Adipose tissue (tissue), 3 donors: ENCODE results near the gene LCE3A. TPM values are rescaled to one million over a fixed set of nuclear protein-coding genes. Genes with fewer than 3 reads are reported as not detected.
"Not testable (repeated sequence)": the region's sequence is repeated elsewhere in the genome, so short reads cannot be mapped to it uniquely, and the experiment has no call there.

Experiments used
- H3K27ac ChIP-seq: one replicate; pipeline ENCODE4 v1.5.1; 2013; ENCODE audit warnings: low read depth, low read length
- WGBS, 3 donors: extraction: QIAGEN DNeasy Blood & Tissue Kit; methylation state at CpG; one replicate each; pipeline ENCODE4 v1.1.7; 2013; 5-methylcytosine and 5-hydroxymethylcytosine counted together
- polyA plus RNA-seq, 3 donors: library from polyadenylated mRNA; stranded (reverse); fragments of 200-250 nt; gene quantifications; one replicate each; pipeline ENCODE4 v1.2.3, GENCODE V29; 2013
- donor health status: healthy with polysubstance abuse.
- donor health status: Bipolar disorder and iron deficiency.
- donor health status: healthy.

LCE3A gene, protein sequence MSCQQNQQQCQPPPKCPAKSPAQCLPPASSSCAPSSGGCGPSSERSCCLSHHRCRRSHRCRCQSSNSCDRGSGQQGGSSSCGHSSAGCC
- polyA plus RNA-seq = not detected

DNA sequence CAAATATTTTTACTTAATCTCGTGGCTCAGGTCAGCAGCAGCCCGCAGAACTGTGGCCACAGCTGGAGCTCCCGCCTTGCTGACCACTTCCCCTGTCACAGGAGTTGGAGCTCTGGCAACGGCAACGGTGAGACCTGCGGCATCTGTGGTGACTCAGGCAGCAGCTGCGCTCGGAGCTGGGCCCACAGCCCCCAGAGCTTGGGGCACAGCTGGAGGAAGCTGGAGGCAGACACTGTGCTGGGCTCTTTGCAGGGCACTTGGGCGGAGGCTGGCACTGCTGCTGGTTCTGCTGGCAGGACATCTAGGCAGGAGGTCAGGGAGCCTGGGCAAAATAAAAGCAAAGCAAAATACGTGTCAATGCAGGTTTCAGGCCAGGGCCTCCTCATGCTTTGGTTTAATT is at the start of gene LCE3A:
TSS of gene LCE3A (minus strand) at position 301 of the 400 bp plus-strand sequence. CDS start at position 301, 0 bp downstream.
- WGBS, 3 donors = 37 to 55% (median 39%) methylated on average over 10 of the region's 10 CpGs
- no peak within 1 kb of the TSS for H3K27ac ChIP-seq

DNA sequence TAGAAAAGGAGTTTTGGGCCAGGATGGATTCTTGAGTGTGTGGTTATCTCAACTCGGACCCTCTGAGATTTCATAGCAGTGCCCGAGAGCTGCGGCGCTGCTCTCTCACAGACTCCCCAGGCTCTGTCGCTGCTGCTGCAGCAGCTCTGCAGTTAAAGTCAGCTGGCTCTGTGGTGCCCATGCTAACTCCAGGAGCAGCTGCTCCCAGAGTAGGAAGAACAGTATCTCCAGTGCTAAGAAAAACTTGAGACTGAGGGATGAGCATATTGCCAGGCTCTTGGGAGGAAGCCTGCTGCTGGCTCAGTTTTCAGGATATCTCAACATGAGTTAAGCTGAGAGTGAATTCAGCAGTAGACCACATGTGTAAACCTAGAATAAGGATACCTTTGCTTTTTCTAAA is 44.7 kb upstream of the LCE3A start:
- H3K27ac ChIP-seq = no peak overlapping the region
- WGBS, 3 donors = 79 to 89% (median 86%) methylated on average over 5 of the region's 5 CpGs

DNA sequence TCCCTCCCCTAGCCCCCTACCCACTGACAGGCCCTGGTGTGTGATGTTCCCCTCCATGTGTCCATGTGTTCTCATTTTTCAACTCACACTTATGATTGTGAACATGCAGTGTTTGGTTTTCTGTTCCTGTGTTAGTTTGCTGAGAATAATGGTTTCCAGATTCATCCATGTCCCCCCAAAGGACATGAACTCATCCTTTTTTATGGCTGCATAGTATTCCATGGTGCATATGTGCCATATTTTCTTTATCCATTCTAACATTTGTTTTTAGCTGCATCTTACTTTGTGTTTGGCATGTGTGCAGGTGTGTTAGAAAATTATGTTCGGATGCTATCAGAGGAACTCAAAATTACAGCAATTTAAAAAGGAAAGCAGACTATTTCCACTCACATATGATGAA is 43.3 kb upstream of the LCE3A start:
- WGBS, 3 donors = 88 to 97% (median 94%) methylated on average over 1 of the region's 1 CpG
- H3K27ac ChIP-seq = not testable (repeated sequence)

DNA sequence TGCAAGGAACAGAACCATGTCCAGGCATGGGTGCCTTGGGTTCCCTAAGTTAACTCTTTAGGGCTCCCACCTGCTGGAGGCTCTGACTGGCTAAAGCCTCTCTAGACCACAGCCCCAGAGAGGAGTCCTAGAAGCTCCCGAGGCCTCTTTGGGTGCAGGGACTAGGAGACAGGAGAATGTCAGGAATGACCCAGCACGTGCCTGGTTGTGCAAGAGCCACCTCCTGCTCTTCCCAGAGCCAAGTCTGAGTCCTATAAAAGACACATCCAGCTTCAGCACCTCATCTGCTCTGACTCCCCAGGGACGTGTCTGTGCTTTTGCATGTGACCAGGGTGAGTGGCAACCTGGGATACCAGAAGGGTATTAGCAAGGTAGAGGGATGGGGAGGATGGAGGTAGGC is 40.2 kb upstream of the LCE3A start, which contains the start of gene LCE2D:
TSS of gene LCE2D (plus strand) at position 283 of the 400 bp plus-strand sequence. CDS start 726 bp downstream, outside the sequence.
- WGBS, 3 donors = 50 to 82% (median 65%) methylated on average over 3 of the region's 3 CpGs

DNA sequence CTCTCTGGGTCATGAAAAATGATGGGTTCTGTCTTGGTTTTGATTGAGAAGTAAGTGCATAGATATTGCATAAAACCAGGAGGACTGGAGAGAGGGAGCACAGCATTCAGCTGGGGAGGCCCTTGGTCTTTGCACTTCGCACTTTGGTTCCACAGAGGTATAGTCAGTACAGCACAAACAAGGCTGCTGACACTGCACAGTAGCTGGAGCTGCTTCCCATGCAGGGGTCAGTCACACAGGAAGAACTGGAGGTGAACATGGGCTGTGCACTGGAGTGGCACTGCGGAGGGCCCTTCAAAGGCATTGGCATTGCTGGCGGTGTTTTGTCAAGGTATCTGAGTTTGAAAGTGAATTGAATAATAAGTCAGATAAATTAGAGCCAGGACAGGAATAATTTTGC is 35.7 kb upstream of the LCE3A start:
- 88 to 91% (median 90%) methylated on average over 3 of the region's 3 CpGs for WGBS, 3 donors
- H3K27ac ChIP-seq = no peak overlapping the region

More for the DNA sequence above, 40.2 kb upstream of the LCE3A start, which contains the start of gene LCE2D:
- H3K27ac ChIP-seq = no peak within 1 kb of the TSS

DNA sequence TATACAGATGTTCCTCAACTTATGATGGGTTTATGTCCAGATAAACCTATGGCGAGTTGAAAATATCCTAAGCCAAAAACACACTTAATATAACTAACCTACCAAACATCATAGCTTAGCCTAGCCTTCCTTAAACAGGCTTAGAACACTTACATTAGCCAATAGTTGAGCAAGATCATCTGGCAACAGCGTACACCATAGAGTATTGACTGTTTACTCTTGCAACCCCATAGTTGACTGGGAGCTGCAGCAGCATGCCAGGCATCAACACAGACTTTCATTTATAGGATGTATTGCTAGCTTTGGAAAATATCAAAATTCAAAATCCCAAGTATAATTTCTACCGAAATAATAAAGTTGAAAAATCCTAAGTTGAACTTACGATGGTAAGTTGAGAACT is 34.8 kb upstream of the LCE3A start:
- WGBS, 3 donors = 79 to 84% (median 81%) methylated on average over 4 of the region's 4 CpGs
- no peak overlapping the region for H3K27ac ChIP-seq

DNA sequence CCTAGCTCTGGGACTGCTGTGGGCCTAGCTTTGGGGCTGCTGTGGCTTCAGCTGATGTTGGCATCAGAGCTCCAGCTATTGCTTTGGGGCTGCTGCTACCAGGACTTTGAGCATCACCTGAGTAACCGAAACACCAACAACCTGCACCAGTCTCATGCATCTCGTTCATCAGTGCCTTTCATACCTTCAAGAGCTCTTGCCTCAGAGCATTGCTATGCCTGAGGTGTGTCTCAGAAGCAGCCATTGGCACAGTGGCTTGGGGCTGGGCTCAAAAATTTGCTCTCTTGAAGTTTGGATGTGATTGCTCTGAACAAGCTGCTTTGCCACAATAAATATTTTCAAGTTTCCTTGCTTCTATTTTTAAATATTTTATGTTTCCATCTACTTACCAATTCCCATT is 33.6 kb upstream of the LCE3A start:
- no peak overlapping the region for H3K27ac ChIP-seq

DNA sequence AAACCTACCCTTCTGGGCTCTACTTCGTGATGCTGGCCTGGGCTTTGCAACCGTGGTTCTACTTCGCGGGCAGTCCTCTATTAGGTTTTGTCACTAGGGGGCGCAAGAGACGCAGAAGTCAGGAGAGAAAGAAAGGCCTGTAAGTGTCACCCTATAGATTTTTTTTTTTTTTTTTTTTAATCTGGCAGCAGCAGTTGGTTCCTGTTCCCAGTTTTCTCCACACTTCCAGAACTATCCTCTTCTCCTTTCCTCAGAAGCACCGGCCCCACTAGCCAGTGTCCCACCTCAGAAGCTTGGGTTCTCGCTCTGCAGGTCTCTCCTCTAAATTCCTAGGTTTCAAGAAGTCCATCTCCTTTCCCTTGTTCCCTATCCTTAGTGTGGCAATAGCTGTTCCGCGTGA is 31.2 kb upstream of the LCE3A start:
- H3K27ac ChIP-seq = no peak overlapping the region
- WGBS, 3 donors = 28 to 32% (median 32%) methylated on average over 10 of the region's 10 CpGs

More for the DNA sequence above, 33.6 kb upstream of the LCE3A start:
- 57 to 79% (median 75%) methylated on average over 2 of the region's 2 CpGs for WGBS, 3 donors

DNA sequence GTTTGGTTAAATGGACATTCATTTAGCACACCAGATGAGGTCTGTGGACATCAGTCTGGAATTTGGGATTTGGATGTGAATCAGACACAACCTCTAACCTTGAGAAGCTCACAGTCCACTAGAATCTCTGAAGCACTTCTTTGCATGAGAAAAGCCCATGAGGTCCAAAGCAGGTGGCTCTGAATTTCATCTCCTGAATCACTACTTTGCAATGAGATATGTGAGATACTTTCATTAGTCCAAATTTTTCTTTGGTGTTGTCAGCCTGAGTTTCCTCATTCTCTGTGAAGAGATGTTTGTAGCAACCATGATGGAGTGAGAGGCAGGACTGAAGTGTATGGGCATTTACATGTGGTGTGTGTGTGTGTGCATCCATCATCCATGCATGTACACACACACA is 23.8 kb upstream of the LCE3A start:
- no peak overlapping the region for H3K27ac ChIP-seq

DNA sequence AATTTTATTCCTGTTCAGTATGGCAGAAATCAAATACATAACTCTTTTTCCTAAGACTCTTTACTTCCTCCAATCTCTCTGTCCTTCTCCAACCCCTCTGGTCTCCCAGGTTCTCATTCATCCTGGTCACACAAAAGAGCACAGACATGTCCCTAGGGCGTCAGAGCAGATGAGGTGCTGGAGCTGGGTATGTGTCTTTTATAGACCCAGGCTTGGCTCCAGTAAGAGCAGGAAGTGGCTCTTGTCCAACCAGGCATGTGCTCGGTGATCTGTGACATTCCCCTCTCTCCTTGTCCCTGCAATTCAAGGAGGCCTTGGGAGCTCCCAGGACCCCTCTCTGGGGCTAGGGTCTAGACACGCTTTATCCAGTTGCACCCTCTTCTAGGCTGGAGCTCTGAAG is 22.2 kb upstream of the LCE3A start:
- no peak overlapping the region for H3K27ac ChIP-seq
- WGBS, 3 donors = 32 to 54% (median 49%) methylated on average over 3 of the region's 3 CpGs

DNA sequence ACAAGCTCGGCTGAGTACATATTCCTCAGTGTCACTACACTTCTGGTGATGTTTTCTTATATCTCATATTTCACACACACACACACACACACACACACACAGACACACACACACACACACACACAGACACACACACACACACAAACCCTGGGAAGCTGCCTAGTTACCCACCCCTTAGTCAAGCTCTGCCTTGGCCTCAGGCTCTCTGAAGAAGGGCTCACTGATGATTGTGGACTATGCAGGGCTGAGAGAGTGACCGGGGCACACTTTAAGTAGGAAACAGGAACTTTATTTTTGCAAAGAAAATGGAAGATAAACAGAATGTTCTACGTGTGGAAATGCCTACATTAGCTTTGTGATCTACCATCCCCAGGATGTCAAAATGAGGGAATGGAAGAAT is 21.0 kb upstream of the LCE3A start:
- no peak overlapping the region for H3K27ac ChIP-seq
- WGBS, 3 donors = 53 to 57% (median 56%) methylated on average over 3 of the region's 3 CpGs

DNA sequence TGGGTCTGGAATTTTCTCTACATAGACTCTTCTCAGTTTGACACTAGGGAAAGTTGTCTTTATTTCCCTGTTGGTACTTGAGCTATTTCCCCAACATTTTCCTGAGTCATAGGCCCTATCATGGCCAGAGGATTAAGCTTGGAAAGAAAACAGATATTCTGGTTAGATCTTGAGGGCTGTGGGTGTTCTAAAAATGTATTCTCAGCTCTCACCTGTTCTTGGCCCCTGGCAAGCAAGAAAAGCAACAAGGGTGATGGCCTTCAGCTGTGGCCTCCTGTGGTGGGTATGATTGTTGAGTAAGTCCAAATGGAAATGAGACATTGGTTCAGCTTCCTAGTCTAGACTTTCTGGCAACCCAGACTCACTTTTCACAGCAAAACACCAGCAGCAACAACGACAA is 17.4 kb upstream of the LCE3A start:
- H3K27ac ChIP-seq = no peak overlapping the region
- WGBS, 3 donors = 55 to 83% (median 76%) methylated on average over 1 of the region's 1 CpG

DNA sequence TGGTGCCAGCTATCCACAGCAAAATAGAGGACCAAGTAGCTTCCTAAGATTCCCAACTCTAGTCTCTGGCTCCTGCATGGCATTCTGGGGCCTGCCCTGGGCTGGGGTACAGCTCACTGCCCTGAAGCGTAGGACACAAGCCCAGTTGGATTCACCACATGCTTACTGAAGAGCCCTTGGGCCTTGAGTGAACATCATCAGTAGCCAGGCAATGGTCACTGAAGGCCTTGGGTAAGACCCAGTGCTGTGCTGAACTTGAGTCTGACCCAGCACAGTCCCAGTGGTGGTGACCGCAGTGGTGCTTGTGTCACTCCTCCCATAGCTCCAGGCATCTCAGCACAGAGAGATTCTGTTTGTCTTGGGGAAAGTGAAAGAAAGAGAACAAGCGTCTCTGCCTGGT is 7.7 kb upstream of the LCE3A start:
- H3K27ac ChIP-seq = no peak overlapping the region
- WGBS, 3 donors = 87 to 92% (median 90%) methylated on average over 3 of the region's 3 CpGs

DNA sequence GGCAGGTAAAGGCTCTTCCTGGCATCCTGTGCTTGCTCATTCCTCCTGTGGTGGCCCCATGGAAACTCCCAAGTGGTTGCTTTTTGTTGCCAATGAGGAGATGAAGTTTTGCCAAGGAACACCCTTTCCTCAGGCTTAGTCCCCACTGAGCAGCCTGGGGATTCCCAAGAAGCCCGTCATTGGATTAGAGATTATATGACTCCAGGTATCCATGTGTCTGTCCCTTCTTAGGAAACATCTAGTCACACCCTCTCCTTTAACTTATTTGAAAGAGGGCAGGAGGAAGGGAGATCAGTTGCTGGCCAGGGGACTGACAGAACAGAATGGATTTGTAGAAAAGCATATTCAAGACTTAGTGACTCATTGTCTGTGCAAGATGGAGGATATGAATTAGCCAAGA is 3.8 kb upstream of the LCE3A start:
- 65 to 81% (median 77%) methylated on average over 1 of the region's 1 CpG for WGBS, 3 donors

DNA sequence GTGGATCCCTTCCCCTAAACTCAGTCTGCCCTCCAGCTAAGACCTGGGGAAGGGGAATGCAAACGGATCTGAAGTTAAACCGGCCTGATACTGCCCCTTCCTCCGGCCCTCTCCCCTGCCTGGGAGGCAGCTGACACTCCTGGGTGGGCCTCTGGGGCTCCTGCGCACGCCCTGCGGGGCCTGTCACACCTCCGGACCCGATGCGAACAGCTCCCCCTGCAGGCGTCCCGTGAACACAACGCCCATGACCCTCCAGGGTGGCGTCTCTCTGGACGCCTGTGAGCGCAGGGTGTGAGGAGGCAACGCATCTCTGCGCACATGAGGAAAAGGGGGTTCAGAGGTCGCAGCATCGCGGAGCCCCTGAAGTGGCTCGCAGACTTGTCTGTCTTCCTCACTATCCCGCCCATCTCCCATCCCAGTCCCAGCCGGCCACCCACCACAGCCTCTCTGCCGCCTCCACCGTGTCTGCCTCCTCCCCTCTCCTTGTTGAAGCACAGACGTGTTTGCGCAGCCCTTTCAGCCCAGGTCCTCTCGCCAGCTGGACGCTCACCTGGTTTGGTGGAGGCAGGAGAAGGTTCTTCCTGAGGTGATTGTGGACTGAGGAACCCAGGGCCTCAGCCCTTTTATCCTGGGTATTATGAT is 421 bp upstream of the LCE3A start:
- no peak overlapping the region for H3K27ac ChIP-seq
- WGBS, 3 donors = 11 to 22% (median 21%) methylated on average over 25 to 29 of the region's 29 CpGs

More for the DNA sequence above, 3.8 kb upstream of the LCE3A start:
- no peak overlapping the region for H3K27ac ChIP-seq

DNA sequence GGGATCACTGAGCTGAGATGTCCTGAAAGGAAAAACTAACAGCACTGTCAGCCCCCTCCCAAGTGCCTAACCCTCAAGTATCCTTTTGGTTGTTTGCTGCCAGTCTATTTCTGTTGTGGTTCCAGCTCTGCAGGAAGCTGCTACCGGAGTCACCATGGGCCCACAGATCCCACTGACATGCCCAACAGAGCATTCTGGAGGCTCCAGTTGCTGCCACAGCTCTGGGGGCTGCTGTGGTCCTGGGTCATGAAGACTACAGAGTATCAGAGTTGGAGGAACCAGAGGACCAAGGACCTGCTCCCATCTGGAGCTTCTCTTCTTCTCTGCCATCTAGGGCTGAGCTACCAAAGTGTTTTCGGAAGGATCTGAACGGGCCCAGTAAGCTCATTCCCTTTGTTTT is 910 bp downstream of the LCE3A start:
- H3K27ac ChIP-seq = no peak overlapping the region
- 44 to 74% (median 64%) methylated on average over 3 of the region's 3 CpGs for WGBS, 3 donors

DNA sequence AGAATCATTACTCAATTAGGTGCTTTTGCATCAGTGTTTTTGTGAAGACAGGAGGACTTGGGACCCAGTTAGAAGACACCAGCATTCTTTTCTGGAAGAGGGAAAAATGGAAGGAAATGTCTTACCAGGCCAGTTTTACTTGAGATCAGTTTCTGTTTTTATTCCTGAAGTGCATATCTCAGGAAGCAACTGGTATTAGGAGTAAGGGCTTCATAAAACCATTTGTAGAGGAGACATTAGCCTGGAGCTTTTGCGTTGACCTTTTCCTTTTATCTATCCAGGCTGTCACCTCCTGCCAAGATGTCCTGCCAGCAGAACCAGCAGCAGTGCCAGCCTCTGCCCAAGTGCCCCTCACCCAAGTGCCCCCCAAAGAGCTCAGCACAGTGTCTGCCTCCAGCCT is 9.4 kb downstream of the LCE3A start, which contains the start of gene LCE3B:
TSS of gene LCE3B (plus strand) at position 301 of the 400 bp plus-strand sequence. CDS start at position 301, 0 bp downstream.
- 55 to 91% methylated on average over 1 of the region's 1 CpG; no CpG with 5 or more reads in 1 of the 3 donors for WGBS, 3 donors
- no peak within 1 kb of the TSS for H3K27ac ChIP-seq

DNA sequence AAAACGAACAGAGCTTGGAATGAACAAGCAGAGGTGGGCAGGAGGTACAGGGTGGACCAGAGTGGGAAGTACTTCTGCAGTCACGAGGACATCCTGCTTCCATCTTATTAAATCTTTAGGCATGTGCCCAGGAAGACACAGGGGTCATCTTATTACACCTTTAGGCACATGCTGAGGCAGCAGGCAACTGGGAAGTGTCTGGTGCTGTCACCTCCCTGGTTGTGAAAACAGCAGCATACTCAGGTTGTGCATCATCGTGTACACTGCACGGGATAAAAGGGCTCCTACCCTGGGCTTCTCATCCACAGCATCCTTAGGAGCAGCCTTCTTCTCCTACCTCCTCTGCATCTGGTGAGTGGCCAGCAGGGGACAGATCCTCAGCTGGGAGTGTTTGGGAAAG is 23.0 kb downstream of the LCE3A start, which contains the start of gene LCE3C:
TSS of gene LCE3C (plus strand) at position 301 of the 400 bp plus-strand sequence. CDS start 498 bp downstream, outside the sequence.
- WGBS, 3 donors = 53 to 72% methylated on average over 4 of the region's 4 CpGs; no CpG with 5 or more reads in 1 of the 3 donors
- H3K27ac ChIP-seq = no peak within 1 kb of the TSS

DNA sequence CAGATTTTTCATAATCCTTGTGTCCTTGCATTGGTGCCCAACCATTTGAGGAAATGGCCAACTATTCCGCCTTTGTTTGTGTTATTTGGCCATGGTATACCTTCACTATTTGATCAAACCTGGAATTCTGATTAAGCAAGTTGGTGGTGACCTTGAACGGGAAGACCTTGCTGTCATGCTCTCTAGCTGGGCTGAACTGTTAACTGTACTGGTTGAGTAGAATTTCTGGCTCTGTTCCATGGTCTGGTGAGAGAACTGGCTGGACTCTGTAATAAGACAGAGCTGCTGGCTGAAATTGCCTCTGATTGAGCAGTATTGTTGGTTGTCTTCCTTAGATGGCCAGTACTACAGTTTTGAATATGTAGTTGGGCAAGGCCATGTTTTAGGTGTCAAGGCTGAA is 25.9 kb downstream of the LCE3A start:
- WGBS, 3 donors = 60 to 82% methylated on average over 2 of the region's 2 CpGs; no CpG with 5 or more reads in 1 of the 3 donors

DNA sequence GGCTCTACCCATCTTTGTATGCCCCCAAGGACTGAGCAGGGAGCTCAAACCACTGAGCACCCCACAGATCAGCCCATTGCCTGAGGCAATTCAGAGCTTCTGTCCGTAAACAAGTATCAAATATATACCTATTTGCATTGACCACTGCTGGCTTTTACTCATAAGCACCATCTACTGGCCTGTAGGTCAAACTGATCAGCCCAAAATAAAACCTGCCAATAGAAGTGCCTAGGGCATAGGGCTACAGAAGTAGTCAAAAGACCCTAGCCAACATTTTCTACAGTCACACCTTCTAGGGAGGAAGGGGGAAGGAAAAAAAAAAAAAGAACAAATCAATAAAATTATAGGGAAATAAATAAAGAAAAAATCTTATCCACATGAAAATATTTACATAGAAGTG is 37.3 kb downstream of the LCE3A start:
- 50 to 54% methylated on average over 1 of the region's 1 CpG; no CpG with 5 or more reads in 1 of the 3 donors for WGBS, 3 donors
- H3K27ac ChIP-seq = no peak overlapping the region

More for the DNA sequence above, 25.9 kb downstream of the LCE3A start:
- no peak overlapping the region for H3K27ac ChIP-seq
